ENCODE data around the gene TEAD4. TPM values are rescaled to one million over a fixed set of nuclear protein-coding genes. Genes with fewer than 3 reads are reported as not detected.

Gene TEAD4
- total and polyA plus RNA-seq, 8 donors, result 12.2 to 34.1 (median 13.8) TPM

DNA sequence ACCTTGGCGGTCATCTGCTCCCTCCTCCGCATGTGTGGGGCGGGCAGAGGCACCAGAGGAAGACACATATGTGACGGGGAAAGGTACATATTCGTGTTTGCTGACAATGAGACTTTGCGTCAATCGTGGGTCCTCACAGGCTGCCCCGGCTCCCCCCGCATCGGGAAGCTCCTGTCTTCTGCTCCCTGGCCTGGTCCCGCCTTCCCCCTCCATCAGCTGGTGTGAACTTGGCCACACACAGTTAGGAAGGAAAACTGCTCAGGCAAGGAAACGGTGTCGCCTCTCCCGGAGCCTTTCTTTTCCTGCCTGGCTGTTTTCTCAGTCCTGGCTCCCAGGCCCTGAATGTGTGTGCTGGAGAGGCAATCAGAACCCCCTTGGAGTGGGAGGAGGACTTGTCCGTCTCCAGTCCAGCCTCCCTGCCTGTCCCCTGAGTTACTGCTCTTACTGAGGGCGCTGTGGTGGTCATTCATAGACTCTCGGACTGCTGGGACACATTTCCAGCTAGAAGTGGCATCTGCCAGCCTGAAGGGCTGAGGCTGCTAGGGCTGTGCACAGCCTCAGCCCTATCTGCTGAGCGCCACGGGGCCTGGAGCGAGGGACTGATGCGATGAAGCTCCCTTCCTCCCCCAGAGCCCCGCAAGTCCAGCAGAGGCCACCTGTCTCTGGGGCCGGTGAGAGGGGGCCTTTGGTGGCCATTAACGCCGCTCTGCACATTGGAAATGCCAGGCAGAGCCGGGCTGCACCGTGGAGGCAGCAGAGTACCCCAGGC lies 73.8 kb downstream of the TEAD4 start:
- Histone ChIP-seq H3K27ac (no peak overlapping the region), H3K27me3 (no peaks in the 10 kb centered on the region), H3K9me3 (no peaks in the 10 kb centered on the region), H3K36me3 (peaks cover 0 to 41% of the 10 kb centered on the region in 2 donors), H3K4me3 (no peak overlapping the region), H3K4me1 (peaks cover 0 to 10% of the 10 kb centered on the region in 2 donors)
- DNase-seq (peak in 1 of 4 donors; percentile 33), ATAC-seq (peak; percentile 9)
- TF ChIP-seq, protein P1, sequence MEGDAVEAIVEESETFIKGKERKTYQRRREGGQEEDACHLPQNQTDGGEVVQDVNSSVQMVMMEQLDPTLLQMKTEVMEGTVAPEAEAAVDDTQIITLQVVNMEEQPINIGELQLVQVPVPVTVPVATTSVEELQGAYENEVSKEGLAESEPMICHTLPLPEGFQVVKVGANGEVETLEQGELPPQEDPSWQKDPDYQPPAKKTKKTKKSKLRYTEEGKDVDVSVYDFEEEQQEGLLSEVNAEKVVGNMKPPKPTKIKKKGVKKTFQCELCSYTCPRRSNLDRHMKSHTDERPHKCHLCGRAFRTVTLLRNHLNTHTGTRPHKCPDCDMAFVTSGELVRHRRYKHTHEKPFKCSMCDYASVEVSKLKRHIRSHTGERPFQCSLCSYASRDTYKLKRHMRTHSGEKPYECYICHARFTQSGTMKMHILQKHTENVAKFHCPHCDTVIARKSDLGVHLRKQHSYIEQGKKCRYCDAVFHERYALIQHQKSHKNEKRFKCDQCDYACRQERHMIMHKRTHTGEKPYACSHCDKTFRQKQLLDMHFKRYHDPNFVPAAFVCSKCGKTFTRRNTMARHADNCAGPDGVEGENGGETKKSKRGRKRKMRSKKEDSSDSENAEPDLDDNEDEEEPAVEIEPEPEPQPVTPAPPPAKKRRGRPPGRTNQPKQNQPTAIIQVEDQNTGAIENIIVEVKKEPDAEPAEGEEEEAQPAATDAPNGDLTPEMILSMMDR (IDR thresholded peaks at IDR 0.05), result no peak
- intact Hi-C loops (cut with DNase I), result loop anchor here in 1 of 2 donors (10.0 kb wide), 1 partner anchor 188 kb away; no protein-coding TSS in a partner anchor

DNA sequence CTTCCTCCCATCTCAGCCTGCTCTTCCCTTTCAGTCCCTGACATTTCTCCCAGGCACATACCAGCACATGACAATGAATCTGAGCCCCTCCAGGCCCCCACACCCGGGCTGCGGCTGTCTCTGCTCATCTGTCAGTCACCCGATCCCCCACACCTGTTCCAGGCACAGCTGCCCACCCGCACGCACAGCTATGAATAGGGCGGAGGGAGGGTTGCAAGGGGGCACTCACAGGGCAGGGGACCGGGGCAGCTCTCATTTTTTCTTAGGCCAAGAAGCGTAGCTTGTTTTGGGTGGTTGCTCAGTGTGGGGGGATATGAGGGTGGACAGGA lies 74.3 kb downstream of the TEAD4 start:
- Histone ChIP-seq H3K27me3 (no peaks in the 10 kb centered on the region), H3K4me1 (peaks cover 0 to 10% of the 10 kb centered on the region in 2 donors), H3K36me3 (peaks cover 0 to 42% of the 10 kb centered on the region in 2 donors), H3K4me3 (no peak overlapping the region), H3K27ac (no peak overlapping the region), H3K9me3 (no peaks in the 10 kb centered on the region)
- DNase-seq, result no peak
- TF ChIP-seq, protein P1 (IDR thresholded peaks at IDR 0.05), result no peak
- ATAC-seq, result no peak
- intact Hi-C loops (cut with DNase I), result loop anchor here in 1 of 2 donors (10.0 kb wide), 1 partner anchor 189 kb away; no protein-coding TSS in a partner anchor

DNA sequence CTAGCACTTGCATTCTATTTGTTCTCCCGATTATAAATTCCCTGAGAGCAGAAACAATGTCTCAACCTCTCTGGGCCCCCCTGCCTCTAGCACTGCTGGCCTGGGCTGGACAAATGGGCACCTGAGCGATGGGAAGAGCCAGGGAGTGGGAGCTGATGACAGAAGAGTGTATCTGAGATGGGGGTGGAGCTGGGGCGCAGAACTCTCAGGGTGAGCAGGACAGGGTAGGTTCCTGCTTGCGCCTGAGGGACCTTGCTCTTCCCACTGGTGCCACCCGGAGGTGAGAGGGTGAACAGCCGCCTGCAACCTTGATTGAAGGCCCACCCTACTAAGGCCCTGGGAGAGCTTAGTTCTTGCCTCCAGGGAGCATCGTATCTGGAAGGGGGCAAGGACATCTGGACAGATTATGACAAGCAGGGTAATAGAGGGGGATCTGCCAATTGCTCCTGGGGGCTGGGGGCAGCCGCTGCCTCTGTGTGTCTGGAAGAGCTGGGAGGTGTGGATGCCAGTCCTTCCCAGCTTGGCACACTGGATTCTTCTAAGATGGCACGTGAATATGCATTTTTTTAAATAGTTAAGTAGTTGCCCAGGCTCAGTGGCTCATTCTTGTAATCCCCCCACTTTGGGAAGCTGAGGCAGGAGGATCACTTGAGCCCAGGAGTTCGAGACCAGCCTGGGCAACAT lies 75.0 kb downstream of the TEAD4 start:
- TF ChIP-seq, protein P1 (IDR thresholded peaks at IDR 0.05), result peak; percentile 48 to 53
- H3K36me3 ChIP-seq, result peaks cover 0 to 42% of the 10 kb centered on the region in 2 donors
- no peaks in the 10 kb centered on the region for H3K9me3 ChIP-seq
- H3K27me3 ChIP-seq, result no peaks in the 10 kb centered on the region
- intact Hi-C loops (cut with DNase I), result loop anchor here in 1 of 2 donors (10.0 kb wide), 1 partner anchor 189 kb away; no protein-coding TSS in a partner anchor
- ATAC-seq (peak; percentile 87), DNase-seq (peak in 1 of 4 donors; percentile 61)
- no peak overlapping the region for H3K4me3 ChIP-seq
- peaks cover 0 to 10% of the 10 kb centered on the region in 2 donors for H3K4me1 ChIP-seq
- no peak overlapping the region for H3K27ac ChIP-seq

DNA sequence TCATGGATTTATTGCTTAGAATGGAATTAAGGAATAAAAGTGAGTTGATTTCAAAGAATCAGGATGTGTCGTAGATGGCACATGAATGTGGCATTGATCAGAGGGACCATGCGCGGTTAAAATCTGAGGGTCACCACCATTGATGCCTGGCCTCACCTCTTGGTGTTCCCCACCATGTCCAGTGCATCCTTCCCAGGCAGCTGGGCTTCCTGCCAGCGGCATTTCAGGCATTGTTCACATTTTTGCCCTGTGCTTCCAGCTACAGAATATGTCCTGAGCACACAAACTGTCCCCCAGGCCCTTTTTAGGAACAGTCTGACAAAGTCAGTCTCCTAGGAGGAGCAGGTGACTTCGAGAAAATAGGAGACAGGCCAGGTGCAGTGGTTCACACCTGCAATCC lies 76.0 kb downstream of the TEAD4 start:
- Histone ChIP-seq H3K4me1 (peaks cover 0 to 10% of the 10 kb centered on the region in 2 donors), H3K4me3 (no peak overlapping the region), H3K27me3 (no peaks in the 10 kb centered on the region), H3K27ac (no peak overlapping the region), H3K36me3 (peaks cover 0 to 41% of the 10 kb centered on the region in 2 donors), H3K9me3 (no peaks in the 10 kb centered on the region)
- intact Hi-C loops (cut with DNase I), result loop anchor here in 1 of 2 donors (10.0 kb wide), 1 partner anchor 190 kb away; no protein-coding TSS in a partner anchor
- TF ChIP-seq, protein P1 (IDR thresholded peaks at IDR 0.05), result no peak
- DNase-seq (no peak), ATAC-seq (no peak)
